Body of pancreas (tissue), 4 donors: Measurements from ENCODE around the gene ADAM17. TPM values are rescaled to one million over a fixed set of nuclear protein-coding genes. Genes with fewer than 3 reads are reported as not detected.
A peak's percentile ranks its signal among the peaks of the same experiment; 100 is the strongest.

Experiments used
- ATAC-seq: fragments of 150-250 bp; one replicate; pipeline ENCODE4 v1.9.1; 2016
- DNase-seq, 4 donors: peaks; one replicate each; pipeline ENCODE4 v3.0.0-alpha.2; 2019
- H3K27ac ChIP-seq, 4 donors: fragments of 200-600 bp; sonication (generic); 1 replicate in 3 of 4; 2 replicates in 1 of 4; pipeline versions ENCODE4 v1.5.1 to v1.6.1; 2016 to 2019; ENCODE audit warnings: mild to moderate bottlenecking in 1 of 4, mixed read lengths in 1 of 4, moderate library complexity in 1 of 4
- H3K27me3 ChIP-seq, 2 donors: fragments of 200-600 bp; sonication (generic); one replicate each; pipeline ENCODE4 v1.6.0; 2016; ENCODE audit warnings: mild to moderate bottlenecking in 1 of 2
- H3K36me3 ChIP-seq, 2 donors: fragments of 200-600 bp; sonication (generic); replicated peaks in 1 of 2; 2 replicates each; pipeline ENCODE4 v1.5.1; 2016; ENCODE audit warnings: low read depth in 2 of 2; ENCODE audit not compliant: insufficient read depth in 1 of 2
- H3K4me1 ChIP-seq: fragments of 200-600 bp; sonication (generic); one replicate; pipeline ENCODE4 v1.6.0; 2016
- H3K4me3 ChIP-seq, 2 donors: fragments of 200-600 bp; sonication (generic); 1 replicate in 1 of 2; 2 replicates in 1 of 2; pipeline ENCODE4 v1.5.1; 2016 to 2019
- H3K9me3 ChIP-seq, 3 donors: fragments of 200-600 bp; sonication (generic); 1 replicate in 2 of 3; 2 replicates in 1 of 3; pipeline ENCODE4 v1.5.1; 2016
- CTCF ChIP-seq, 7 experiments: fragments of 450-650 bp in 4 of 7; fragments of 200-600 bp in 3 of 7; sonication (generic) in 3 of 7; IDR thresholded peaks; one replicate each; pipeline ENCODE4 v1.5.1; 2016 to 2019; ENCODE audit warnings: antibody characterized with exemption in 7 of 7
- POLR2A ChIP-seq, 3 donors: fragments of 450-650 bp; IDR thresholded peaks; one replicate each; pipeline ENCODE4 v1.6.1; 2016; ENCODE audit warnings: antibody characterized with exemption in 3 of 3, mild to moderate bottlenecking in 2 of 3
- WGBS, 2 donors: methylation state at CpG; one replicate each; pipeline ENCODE4 v1.1.5; 2017; 5-methylcytosine and 5-hydroxymethylcytosine counted together
- intact Hi-C: fragments of 100-400 bp; cut with DNase I; formaldehyde crosslinking; loops from one replicate; pipeline ENCODE4 v1.15.1; 2023
- total RNA-seq, 2 donors: library from RNA; depleted of rRNA; stranded (reverse); fragments of >200 nt; gene quantifications; one replicate each; pipeline ENCODE4 v1.1.0, GENCODE V29; 2016

The ADAM17 gene
- total RNA-seq, 2 donors from 2014 or later: 9.9 to 17.5 TPM

- DNase-seq: peak; percentile 47 to 66 (median 55)
- H3K27ac ChIP-seq: peak overlapping the region; percentile 41 to 87 (median 82)
- no peaks in the 10 kb centered on the region for H3K9me3 ChIP-seq
- peak; percentile 26 for ATAC-seq
- 0 to 4% methylated on average over 3 to 37 of the region's 39 CpGs for whole genome bisulfite sequencing, 2 donors
- peaks cover 25% of the 10 kb centered on the region for H3K4me1 ChIP-seq
- intact Hi-C loops: no loop called here
- H3K4me3 ChIP-seq: peak overlapping the region; percentile 72 to 87
- TF ChIP-seq CTCF (IDR thresholded peaks at IDR 0.05) (no peak), POLR2A (IDR thresholded peaks at IDR 0.05) (peak in 1 of 3 donors; percentile 27)
- no peaks in the 10 kb centered on the region for H3K27me3 ChIP-seq
- no peaks in the 10 kb centered on the region for H3K36me3 ChIP-seq
Observed at GRCh38 chr2:9473985-9474360, 81.7 kb downstream of the ADAM17 start.

GRCh38 chr2:9473308-9473984 is 82.2 kb downstream of the ADAM17 start:
- Histone ChIP-seq H3K27me3 (no peaks in the 10 kb centered on the region), H3K27ac (peak overlapping the region; percentile 41 to 87 (median 82)), H3K4me1 (peaks cover 25% of the 10 kb centered on the region), H3K4me3 (peak overlapping the region; percentile 72 to 87), H3K36me3 (no peaks in the 10 kb centered on the region), H3K9me3 (no peaks in the 10 kb centered on the region)
- TF ChIP-seq POLR2A (IDR thresholded peaks at IDR 0.05) (no peak), CTCF (IDR thresholded peaks at IDR 0.05) (peak in 6 of 7 experiments; percentile 11 to 52 (median 44))
- ATAC-seq: peak; percentile 41
- peak; percentile 44 to 65 (median 56) for DNase-seq
- 24 to 35% methylated on average over 7 to 23 of the region's 24 CpGs for WGBS, 2 donors
- intact Hi-C loops: no loop called here

- WGBS, 2 donors: 93 to 98% methylated on average over 9 of the region's 9 CpGs
- no peak for DNase-seq
- Histone ChIP-seq H3K4me1 (peaks cover 25% of the 10 kb centered on the region), H3K27ac (no peak overlapping the region), H3K27me3 (no peaks in the 10 kb centered on the region), H3K9me3 (no peaks in the 10 kb centered on the region), H3K4me3 (no peak overlapping the region), H3K36me3 (no peaks in the 10 kb centered on the region)
- TF ChIP-seq CTCF (IDR thresholded peaks at IDR 0.05) (no peak), POLR2A (IDR thresholded peaks at IDR 0.05) (no peak)
- intact Hi-C loops: no loop called here
- no peak for ATAC-seq
Observed at GRCh38 chr2:9472511-9472910, 83.1 kb downstream of the ADAM17 start.

- no peaks in the 10 kb centered on the region for H3K27me3 ChIP-seq
- H3K27ac ChIP-seq: no peak overlapping the region
- no peaks in the 10 kb centered on the region for H3K36me3 ChIP-seq
- intact Hi-C loops: no loop called here
- peaks cover 21% of the 10 kb centered on the region for H3K4me1 ChIP-seq
- ATAC-seq: no peak
- TF ChIP-seq CTCF (IDR thresholded peaks at IDR 0.05) (no peak), POLR2A (IDR thresholded peaks at IDR 0.05) (no peak)
- no peak overlapping the region for H3K4me3 ChIP-seq
- 94% methylated on average over 5 of the region's 5 CpGs for WGBS, 2 donors
- no peaks in the 10 kb centered on the region for H3K9me3 ChIP-seq
- DNase-seq: no peak
Observed at GRCh38 chr2:9471206-9471605, 84.4 kb downstream of the ADAM17 start.

- WGBS, 2 donors: 38 to 51% methylated on average over 10 of the region's 10 CpGs
- no peaks in the 10 kb centered on the region for H3K9me3 ChIP-seq
- TF ChIP-seq CTCF (IDR thresholded peaks at IDR 0.05) (no peak), POLR2A (IDR thresholded peaks at IDR 0.05) (no peak)
- H3K27ac ChIP-seq: no peak overlapping the region
- no peak for ATAC-seq
- no peaks in the 10 kb centered on the region for H3K36me3 ChIP-seq
- intact Hi-C loops: no loop called here
- H3K4me3 ChIP-seq: no peak overlapping the region
- peak; percentile 38 to 75 (median 59) for DNase-seq
- H3K27me3 ChIP-seq: no peaks in the 10 kb centered on the region
- H3K4me1 ChIP-seq: no peaks in the 10 kb centered on the region
Observed at GRCh38 chr2:9467687-9468086, 87.9 kb downstream of the ADAM17 start.
